HG03196 (cell line): ENCODE data around the gene SPOCK3.

ENCODE experiments used
- ATAC-seq: cut with Tn5 transposase; IDR thresholded peaks from one replicate; pipeline ENCODE4 v1.9.1; 2021; ENCODE audit not compliant: unreplicated experiment

SPOCK3 gene

GRCh38 chr4:166687828-166688227 lies 546.5 kb downstream of the SPOCK3 start:
- no peak for ATAC-seq
